ENCODE measurements around the gene INSYN2B. TPM values are rescaled to one million over a fixed set of nuclear protein-coding genes. Genes with fewer than 3 reads are reported as not detected.

The INSYN2B gene
- polyA plus RNA-seq, 1 donor (not counting 4 experiments of a cell fraction or from before 2014, with no cell fraction given), result 0.16 TPM

DNA sequence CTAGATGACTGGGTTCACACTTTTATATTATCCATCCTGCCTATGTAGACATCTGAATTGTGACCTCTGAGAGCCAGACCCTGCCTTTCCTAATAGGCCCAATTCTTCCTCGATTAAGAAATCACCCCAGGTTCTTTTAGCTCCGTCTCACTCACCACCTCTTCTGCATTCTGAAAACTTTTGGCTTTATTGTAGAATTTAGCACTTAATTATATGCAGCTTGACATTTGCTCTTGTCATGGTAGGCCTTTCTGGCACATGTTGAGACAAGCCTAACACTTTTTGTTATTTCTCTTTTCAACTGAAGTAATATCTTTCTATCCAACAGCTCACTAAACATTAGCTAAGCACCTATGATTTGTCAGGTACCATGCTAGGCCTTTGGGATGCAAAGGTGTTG lies 163.3 kb downstream of the INSYN2B start:
- no peak overlapping the region for H3K4me3 ChIP-seq (ENCODE audit: control insufficient read depth in 2 of 3, extremely low read depth in 1 of 3, insufficient read depth in 2 of 3, low read depth in 1 of 3, low read length in 3 of 3)
- no peak for DNase-seq (ENCODE audit: low read depth, low spot score)
- H3K9me1 ChIP-seq (ENCODE audit: control insufficient read depth, extremely low read depth, insufficient read depth, low read length), result no peaks in the 10 kb centered on the region
- no peak for FAIRE-seq
- H2AFZ ChIP-seq (ENCODE audit: control insufficient read depth, low read length), result no peak overlapping the region
- H3K36me3 ChIP-seq (ENCODE audit: control insufficient read depth in 2 of 2, extremely low read depth in 1 of 2, insufficient read depth in 2 of 2, low read length in 2 of 2), result no peaks in the 10 kb centered on the region
- H3K4me2 ChIP-seq (ENCODE audit: control insufficient read depth, extremely low read depth, insufficient read depth, low read depth, low read length), result no peak overlapping the region
- TF ChIP-seq EZH2 (IDR thresholded peaks at IDR 0.05; ENCODE audit: low read length) (no peak), CTCF (optimal IDR thresholded peaks at IDR 0.05 in 1 of 3, IDR thresholded peaks at IDR 0.05 in 1 of 3, conservative IDR thresholded peaks at IDR 0.05 in 1 of 3; ENCODE audit: extremely low read depth in 1 of 3, insufficient read depth in 2 of 3, low read length in 3 of 3) (no peak)
- no peaks in the 10 kb centered on the region for H3K79me2 ChIP-seq (ENCODE audit: control insufficient read depth, insufficient read depth, low read length)
- dilution Hi-C loops (cut with MboI; ENCODE audit: extremely low pct_ligation_motif_present, low sequenced_read_pairs), result no loop called here
- H3K27me3 ChIP-seq (ENCODE audit: control insufficient read depth, extremely low read depth, insufficient read depth, low read length), result no peaks in the 10 kb centered on the region
- no peak overlapping the region for H3K27ac ChIP-seq (ENCODE audit: control insufficient read depth, insufficient read depth, low read length)
- no peaks in the 10 kb centered on the region for H4K20me1 ChIP-seq (ENCODE audit: control insufficient read depth, extremely low read depth, insufficient read depth, low read length)
- H3K9me3 ChIP-seq (ENCODE audit: control insufficient read depth, low read depth, low read length), result no peaks in the 10 kb centered on the region
- H3K4me1 ChIP-seq (ENCODE audit: control insufficient read depth, extremely low read depth, insufficient read depth, low read length), result no peaks in the 10 kb centered on the region
- H3K9ac ChIP-seq (ENCODE audit: control insufficient read depth, extremely low read depth, insufficient read depth, low read length), result no peak overlapping the region

DNA sequence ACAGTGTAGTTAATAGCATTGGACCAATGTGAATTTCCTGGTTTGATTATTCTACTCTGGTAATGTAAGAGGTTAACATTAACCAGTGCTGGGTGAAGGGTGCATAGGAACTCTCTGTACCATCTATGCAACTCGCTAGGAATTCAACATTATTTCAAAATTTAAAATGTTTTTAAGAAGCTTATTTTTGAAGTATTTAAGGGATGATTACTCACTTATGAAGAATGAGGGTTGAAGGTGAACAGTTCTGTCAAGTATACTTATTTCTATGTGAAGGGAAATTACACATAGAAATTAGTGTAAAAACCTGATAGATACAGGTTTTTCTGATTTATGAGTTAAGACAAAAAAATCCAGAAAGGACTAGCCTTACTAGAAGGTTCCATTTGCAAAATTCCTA lies 165.8 kb downstream of the INSYN2B start:
- Histone ChIP-seq H3K9ac (ENCODE audit: control insufficient read depth, extremely low read depth, insufficient read depth, low read length) (no peak overlapping the region), H3K79me2 (ENCODE audit: control insufficient read depth, insufficient read depth, low read length) (no peaks in the 10 kb centered on the region), H4K20me1 (ENCODE audit: control insufficient read depth, extremely low read depth, insufficient read depth, low read length) (no peaks in the 10 kb centered on the region), H3K9me1 (ENCODE audit: control insufficient read depth, extremely low read depth, insufficient read depth, low read length) (no peaks in the 10 kb centered on the region), H3K9me3 (ENCODE audit: control insufficient read depth, low read depth, low read length) (no peaks in the 10 kb centered on the region), H3K4me2 (ENCODE audit: control insufficient read depth, extremely low read depth, insufficient read depth, low read depth, low read length) (no peak overlapping the region), H3K4me3 (ENCODE audit: control insufficient read depth in 2 of 3, extremely low read depth in 1 of 3, insufficient read depth in 2 of 3, low read depth in 1 of 3, low read length in 3 of 3) (no peak overlapping the region), H2AFZ (ENCODE audit: control insufficient read depth, low read length) (no peak overlapping the region), H3K36me3 (ENCODE audit: control insufficient read depth in 2 of 2, extremely low read depth in 1 of 2, insufficient read depth in 2 of 2, low read length in 2 of 2) (no peaks in the 10 kb centered on the region), H3K27ac (ENCODE audit: control insufficient read depth, insufficient read depth, low read length) (no peak overlapping the region), H3K4me1 (ENCODE audit: control insufficient read depth, extremely low read depth, insufficient read depth, low read length) (no peaks in the 10 kb centered on the region), H3K27me3 (ENCODE audit: control insufficient read depth, extremely low read depth, insufficient read depth, low read length) (peaks cover 7% of the 10 kb centered on the region)
- FAIRE-seq, result no peak
- TF ChIP-seq EZH2 (IDR thresholded peaks at IDR 0.05; ENCODE audit: low read length) (no peak), CTCF (optimal IDR thresholded peaks at IDR 0.05 in 1 of 3, IDR thresholded peaks at IDR 0.05 in 1 of 3, conservative IDR thresholded peaks at IDR 0.05 in 1 of 3; ENCODE audit: extremely low read depth in 1 of 3, insufficient read depth in 2 of 3, low read length in 3 of 3) (no peak)
- no peak for DNase-seq (ENCODE audit: low read depth, low spot score)
- dilution Hi-C loops (cut with MboI; ENCODE audit: extremely low pct_ligation_motif_present, low sequenced_read_pairs), result no loop called here

Small RNAs within 50 kb of the gene (small RNA-seq; reads per million reads assigned to genes)
- gene MIR378E (ENCODE audit: insufficient read length in 3 of 3, low read depth in 3 of 3, low replicate concordance in 1 of 3), result 0 reads per million in 3 experiments

Other genes starting within 250 kb of the INSYN2B start
- gene FOXI1, start 125.4 kb upstream of the INSYN2B start, polyA plus RNA-seq, result 0.03 TPM in 1 of 3 replicates, not detected in the others